HG03457 (cell line): ENCODE data around the gene FHIP1A.

ENCODE experiments used
- ATAC-seq: cut with Tn5 transposase; IDR thresholded peaks from one replicate; pipeline ENCODE4 v1.9.1; 2021; ENCODE audit warnings: moderate number of reproducible peaks; ENCODE audit not compliant: unreplicated experiment

The FHIP1A gene

DNA sequence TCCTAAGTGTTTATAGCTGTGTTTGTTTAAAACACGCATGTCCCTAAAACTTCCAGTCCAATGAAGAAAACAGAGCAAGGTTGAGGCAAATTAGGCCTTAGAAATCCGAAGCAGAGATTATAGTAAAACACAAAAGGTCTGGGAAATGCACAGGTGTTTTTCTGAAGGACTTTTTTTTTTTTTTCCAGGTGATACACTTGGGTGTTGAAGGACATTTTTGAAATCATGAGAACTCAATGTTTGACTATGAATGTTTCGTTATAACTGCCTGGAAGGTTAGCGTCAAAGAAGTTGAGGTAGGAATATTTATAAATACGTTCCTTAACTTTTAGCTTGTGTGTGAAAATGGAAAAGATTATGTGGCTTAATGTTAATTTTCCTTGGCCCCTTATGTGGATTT, 45.5 kb downstream of the FHIP1A start:
- ATAC-seq, result no peak

DNA sequence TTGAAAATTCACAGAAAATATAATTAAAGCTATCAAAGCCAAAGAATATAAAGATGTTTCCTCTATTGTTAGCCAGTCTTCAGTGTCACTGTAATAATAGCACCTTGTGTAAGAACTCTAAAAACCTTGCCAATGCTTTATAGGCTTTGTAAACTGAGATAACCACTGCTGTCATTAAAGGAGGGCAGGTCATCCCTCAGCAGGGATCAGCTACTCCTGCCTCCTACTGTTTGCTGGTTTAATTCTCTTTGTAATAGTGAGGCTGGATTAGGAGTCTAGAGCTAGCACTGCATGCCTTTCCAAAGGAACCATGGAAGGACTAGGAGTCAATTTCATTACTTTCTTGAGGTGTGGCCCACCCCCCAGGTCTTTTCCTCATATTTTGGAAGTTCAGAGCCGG, 46.2 kb downstream of the FHIP1A start:
- ATAC-seq, result no peak

DNA sequence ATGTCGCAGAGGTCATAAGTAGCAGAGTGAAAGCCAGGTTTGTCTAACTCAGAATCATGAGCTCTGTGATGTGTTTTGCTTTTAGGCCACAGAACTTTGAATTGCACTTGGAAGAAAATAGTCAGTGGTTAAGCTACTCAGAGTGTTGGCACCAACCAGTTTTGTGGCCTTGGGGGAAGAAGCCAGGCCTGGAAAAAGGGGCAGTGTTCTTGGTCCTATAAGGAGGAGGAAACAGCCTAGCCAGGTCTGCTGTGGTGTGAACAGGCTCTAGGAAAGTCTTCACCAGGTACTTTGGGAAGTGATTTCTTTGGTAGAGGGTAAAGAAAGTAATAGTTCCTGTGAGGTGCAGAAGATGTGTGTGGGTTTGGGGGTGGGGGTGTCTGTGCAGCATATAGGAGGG, 49.2 kb downstream of the FHIP1A start:
- ATAC-seq, result no peak
